Mononuclear cell (primary cell): ENCODE results near the gene PCDH9. TPM values are rescaled to one million over a fixed set of nuclear protein-coding genes. Genes with fewer than 3 reads are reported as not detected.
"Not testable (repeated sequence)": the region's sequence is repeated elsewhere in the genome, so short reads cannot be mapped to it uniquely, and the experiment has no call there.

ENCODE experiments used
- H3K27me3 ChIP-seq: 2 replicates; pipeline ENCODE4 v1.6.0; 2011; ENCODE audit warnings: low read length, control low read depth; ENCODE audit not compliant: insufficient read depth
- H3K4me1 ChIP-seq: 2 replicates; pipeline ENCODE4 v1.5.1; 2011; ENCODE audit warnings: mild to moderate bottlenecking, low read length, control low read depth; ENCODE audit not compliant: insufficient read depth
- H3K4me3 ChIP-seq: 2 replicates; pipeline ENCODE4 v1.5.1; 2011; ENCODE audit warnings: mild to moderate bottlenecking, low read length, moderate library complexity
- H3K9me3 ChIP-seq: 2 replicates; pipeline ENCODE4 v1.5.1; 2011; ENCODE audit warnings: low read depth, mild to moderate bottlenecking, control low read depth, low read length
- total RNA-seq: library from RNA; depleted of rRNA; stranded (reverse); fragments of >200 nt; gene quantifications from one replicate; pipeline ENCODE4 v1.2.3, GENCODE V29; 2012

PCDH9 gene
- total RNA-seq, 1 donor = 1.5 TPM

DNA sequence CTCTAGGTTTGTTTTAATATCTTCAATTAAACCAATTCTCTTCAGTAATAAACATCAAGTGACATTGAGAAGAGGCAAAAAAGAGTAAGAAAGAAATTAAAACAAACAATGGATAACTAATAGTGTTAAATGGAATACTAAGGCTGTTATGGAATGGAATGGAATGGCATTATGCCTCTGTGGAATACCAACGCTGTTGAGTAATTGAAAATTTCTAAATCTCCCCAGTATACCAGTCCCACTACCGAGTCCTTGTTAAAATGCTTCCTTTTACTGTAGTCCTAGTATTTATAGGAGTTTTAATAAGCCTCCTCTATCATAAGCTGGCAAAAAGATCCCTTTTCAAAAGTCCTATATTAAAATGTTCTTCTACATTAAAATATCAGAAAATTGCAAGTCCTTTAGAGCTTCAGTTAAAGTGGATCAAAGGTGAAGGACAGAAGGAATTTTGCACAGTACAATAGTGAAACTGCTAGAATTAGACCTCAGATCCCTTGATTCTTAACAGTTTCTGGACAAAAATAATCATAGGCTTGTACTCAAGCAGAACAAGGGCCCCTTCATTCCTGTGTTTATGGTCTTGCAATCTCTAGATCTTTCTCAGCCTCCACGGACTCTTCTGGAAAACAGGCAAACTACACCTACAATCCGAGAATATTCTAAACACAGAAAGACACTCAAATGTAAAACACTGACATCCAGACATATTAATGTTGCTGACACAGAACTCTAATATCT, 128.2 kb downstream of the PCDH9 start:
- H3K27me3 ChIP-seq = no peaks in the 10 kb centered on the region
- H3K4me1 ChIP-seq = no peaks in the 10 kb centered on the region
- no peak overlapping the region for H3K4me3 ChIP-seq
- no peaks in the 10 kb centered on the region for H3K9me3 ChIP-seq

DNA sequence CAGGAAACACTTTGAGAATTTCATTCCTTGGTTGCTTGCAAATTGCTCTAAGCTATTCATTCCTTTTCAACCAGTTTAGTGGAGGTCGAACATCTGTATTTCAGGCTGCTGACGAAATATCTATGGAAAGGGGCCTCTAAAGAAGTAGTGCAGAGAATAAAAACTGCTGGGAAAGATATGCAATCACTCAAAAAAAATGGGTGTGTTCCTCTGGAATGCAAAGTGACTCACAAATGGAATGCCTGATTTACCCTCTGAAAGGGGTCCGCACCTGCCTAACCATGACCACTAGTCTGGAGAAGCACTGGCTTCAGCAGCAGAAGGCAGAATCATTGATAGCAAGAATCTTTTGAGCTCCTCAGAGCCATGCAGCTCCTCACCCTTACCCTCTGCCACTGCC, 129.4 kb downstream of the PCDH9 start:
- Histone ChIP-seq H3K4me3 (no peak overlapping the region), H3K4me1 (no peaks in the 10 kb centered on the region), H3K27me3 (no peaks in the 10 kb centered on the region), H3K9me3 (no peaks in the 10 kb centered on the region)

DNA sequence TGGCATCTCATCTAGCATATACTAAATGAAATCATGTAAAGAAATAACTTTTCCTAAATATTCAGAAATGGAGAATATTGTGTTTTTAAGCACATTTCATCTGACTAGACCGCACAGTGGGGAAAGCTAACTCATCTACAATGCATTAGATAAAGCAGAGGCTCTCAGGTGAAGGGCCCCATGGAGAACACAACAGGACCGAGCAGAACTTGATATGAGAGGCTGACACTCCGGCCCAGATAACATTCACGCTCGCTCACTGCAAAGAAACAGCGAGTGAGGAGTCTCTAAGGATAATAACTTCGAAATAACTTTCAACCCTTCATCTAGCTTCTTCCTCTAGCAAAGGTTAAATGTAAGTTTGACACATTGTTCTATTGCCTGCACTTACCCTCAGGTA, 130.6 kb downstream of the PCDH9 start:
- Histone ChIP-seq H3K27me3 (no peaks in the 10 kb centered on the region), H3K9me3 (no peaks in the 10 kb centered on the region), H3K4me3 (no peak overlapping the region), H3K4me1 (no peaks in the 10 kb centered on the region)

DNA sequence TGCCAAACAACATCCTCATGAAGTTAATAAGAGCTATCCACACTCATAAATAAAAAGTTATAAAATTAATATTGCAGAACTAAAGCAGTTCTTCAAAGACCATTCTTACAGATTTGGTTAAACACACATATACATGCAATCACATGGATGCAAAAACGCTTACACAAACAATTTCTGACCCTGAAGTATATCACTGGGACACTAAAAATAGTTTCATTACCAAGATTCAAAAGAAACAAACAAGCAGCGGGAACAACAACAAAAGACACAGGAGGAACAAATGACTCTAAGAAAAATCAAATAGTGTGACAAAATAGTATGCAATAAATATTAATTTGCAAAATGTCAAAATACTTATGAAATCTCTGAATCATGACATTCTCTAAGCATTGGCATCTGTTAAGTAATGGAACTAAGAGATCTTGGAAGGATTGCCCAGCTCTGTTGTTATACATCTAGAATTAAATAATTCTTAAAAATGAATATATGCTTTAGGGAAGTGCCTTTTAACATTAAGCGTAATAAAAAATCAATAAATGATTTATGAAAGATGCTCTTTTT, 132.2 kb downstream of the PCDH9 start:
- no peaks in the 10 kb centered on the region for H3K9me3 ChIP-seq
- H3K4me1 ChIP-seq = no peaks in the 10 kb centered on the region
- H3K27me3 ChIP-seq = no peaks in the 10 kb centered on the region
- no peak overlapping the region for H3K4me3 ChIP-seq

DNA sequence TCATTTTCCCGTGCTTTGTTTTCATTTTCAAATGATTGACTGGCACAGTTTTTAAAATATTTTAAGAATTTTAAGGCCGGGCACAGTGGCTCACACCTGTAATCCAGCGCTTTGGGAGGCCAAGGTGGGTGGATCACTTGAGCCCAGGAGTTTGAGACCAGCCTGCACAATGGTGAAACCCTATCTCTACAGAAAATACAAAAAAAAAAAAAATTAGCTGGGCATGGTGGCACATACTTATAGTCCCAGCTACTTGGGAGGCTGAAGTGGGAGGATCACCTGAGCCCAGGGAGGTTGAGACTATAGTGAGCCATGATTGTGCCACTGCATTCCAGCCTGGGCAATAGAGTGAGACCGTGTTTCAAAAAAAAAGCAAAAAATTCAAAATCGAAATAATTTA, 133.2 kb downstream of the PCDH9 start:
- H3K27me3 ChIP-seq, H3K4me1 ChIP-seq, H3K4me3 ChIP-seq, H3K9me3 ChIP-seq: not testable (repeated sequence)

DNA sequence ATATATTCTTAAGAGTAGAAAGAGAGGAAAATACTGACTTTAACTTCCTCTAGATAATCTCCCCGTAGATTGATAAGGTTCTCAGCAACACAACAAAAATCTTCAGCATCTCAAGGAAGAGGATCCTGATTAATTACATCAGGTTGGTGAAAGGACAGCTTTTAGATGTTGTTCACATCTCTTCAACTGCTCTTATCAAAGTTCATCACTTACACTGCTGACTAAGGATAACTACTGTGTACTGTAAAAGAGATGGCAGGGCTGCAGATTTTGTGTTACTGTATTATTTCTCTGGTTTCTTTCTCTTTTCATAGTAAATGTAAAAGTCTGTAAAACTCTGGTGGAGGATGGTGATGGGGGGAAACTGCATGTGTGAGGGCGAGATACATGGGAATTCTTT, 133.7 kb downstream of the PCDH9 start:
- H3K9me3 ChIP-seq = no peaks in the 10 kb centered on the region
- H3K4me1 ChIP-seq = no peaks in the 10 kb centered on the region
- H3K4me3 ChIP-seq = no peak overlapping the region
- H3K27me3 ChIP-seq = no peaks in the 10 kb centered on the region

DNA sequence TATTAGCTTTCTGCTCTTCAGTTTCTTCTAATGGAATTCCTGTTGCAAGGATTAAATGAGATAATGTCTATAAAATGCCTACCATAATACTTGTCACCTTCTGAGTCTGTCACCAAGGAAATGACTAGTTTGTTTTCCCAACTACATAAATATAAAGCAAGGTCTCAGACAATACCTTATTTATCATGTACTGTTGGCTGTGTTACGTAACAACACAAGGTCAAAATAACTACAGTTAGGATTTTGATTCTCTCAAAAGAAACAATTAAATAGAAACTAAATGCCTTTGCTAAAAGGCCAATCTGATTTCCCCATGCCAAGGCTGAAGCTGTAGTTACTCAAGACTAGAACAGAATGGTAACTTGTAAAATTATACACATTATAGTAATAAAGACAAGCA, 134.5 kb downstream of the PCDH9 start:
- no peaks in the 10 kb centered on the region for H3K27me3 ChIP-seq
- H3K4me1 ChIP-seq = no peaks in the 10 kb centered on the region
- no peak overlapping the region for H3K4me3 ChIP-seq
- H3K9me3 ChIP-seq = no peaks in the 10 kb centered on the region

DNA sequence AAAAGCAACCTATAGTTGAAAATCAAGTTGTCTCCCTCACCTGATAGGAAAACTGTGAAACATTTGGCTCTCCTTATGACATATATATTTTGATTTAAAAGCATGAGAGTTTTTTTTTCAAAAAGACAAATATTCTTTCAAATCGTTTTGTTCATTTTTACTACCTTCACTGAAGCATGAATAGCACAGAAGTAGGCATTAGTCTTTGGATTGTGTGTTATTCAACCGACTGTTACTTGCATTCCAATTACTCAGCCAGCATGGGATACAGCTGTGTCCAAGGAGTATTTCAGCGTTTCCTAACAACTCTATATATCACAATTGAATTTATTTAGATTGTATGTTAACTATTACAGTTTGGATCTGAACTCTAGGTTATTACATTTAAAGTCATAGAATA, 135.2 kb downstream of the PCDH9 start:
- H3K9me3 ChIP-seq = no peaks in the 10 kb centered on the region
- H3K4me3 ChIP-seq = no peak overlapping the region
- no peaks in the 10 kb centered on the region for H3K4me1 ChIP-seq
- no peaks in the 10 kb centered on the region for H3K27me3 ChIP-seq

DNA sequence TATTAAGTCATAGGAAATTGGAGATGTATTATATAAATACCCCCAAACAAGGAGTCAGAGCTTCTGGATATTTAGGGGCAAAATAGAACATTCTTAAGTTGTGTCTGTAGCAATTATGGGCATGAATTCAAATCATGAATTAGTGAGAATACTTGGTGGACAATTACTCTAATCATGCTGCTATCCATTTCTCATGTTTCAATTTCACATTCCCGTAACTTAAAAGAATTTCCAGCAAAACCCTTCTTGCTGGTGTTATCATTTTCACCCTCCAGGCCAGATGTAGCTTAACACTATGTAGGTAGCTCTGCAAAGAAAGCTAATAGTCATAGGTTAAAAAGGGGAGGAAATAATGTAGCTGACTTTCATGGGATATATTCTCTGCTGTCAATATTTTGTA, 136.1 kb downstream of the PCDH9 start:
- H3K9me3 ChIP-seq = no peaks in the 10 kb centered on the region
- no peaks in the 10 kb centered on the region for H3K27me3 ChIP-seq
- no peaks in the 10 kb centered on the region for H3K4me1 ChIP-seq
- no peak overlapping the region for H3K4me3 ChIP-seq

DNA sequence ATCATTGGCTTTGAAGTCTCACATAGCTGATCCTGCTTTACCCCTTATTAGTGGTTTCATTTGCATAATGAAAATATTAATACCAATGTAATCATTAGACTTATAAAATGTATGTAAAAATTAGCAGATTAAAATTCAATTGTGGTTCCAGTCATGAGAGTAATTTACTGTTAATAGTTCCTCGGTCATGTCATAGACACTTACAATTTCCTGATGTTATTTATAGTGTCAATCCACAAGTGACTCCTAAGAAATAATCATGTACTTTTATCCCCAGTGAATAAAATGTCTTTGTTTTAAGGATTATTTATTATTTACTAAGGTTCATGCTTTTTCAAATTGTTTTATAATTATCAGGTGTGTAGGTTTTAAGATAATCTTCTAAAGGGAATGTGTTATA, 138.5 kb downstream of the PCDH9 start:
- Histone ChIP-seq H3K4me3 (no peak overlapping the region), H3K27me3 (no peaks in the 10 kb centered on the region), H3K9me3 (no peaks in the 10 kb centered on the region), H3K4me1 (no peaks in the 10 kb centered on the region)

DNA sequence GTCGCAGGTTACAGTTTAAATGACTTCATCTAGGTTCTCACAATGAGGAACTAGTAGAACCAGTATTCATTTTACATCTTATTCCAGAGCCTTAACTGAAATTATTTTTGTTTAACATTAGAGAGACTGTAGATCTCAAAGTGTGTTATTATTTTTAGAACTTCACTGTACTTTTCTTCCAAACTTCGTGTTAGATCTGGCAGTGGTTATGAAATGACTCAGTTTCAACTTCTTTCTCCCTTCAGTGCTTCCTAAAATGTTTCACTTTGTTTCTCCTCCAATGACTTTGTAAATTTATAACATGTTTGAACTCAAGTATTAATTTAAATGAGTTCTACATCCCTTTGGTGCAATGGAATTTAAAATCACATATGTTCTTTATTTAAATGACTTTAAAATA, 139.3 kb downstream of the PCDH9 start:
- no peaks in the 10 kb centered on the region for H3K4me1 ChIP-seq
- H3K27me3 ChIP-seq = no peaks in the 10 kb centered on the region
- H3K4me3 ChIP-seq = no peak overlapping the region
- no peaks in the 10 kb centered on the region for H3K9me3 ChIP-seq

DNA sequence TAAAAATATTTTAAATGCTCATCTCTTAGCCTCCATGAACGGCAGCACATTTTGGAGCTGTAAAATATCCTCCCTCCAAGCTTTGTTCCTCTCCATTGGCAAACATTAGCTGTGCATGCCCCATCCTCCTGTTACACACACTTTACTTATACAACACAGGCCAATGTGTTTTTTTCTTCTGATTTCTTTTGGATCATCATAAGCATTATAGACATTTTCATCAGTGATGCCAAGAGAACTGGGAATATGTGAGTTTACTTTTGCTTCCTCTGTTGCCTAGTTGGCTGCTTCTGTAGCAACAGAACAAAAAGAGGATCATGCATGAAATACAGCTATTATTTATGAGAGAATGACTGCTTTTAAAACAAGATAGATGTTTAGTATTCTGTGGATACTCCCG, 142.6 kb downstream of the PCDH9 start:
- Histone ChIP-seq H3K9me3 (no peaks in the 10 kb centered on the region), H3K27me3 (no peaks in the 10 kb centered on the region), H3K4me3 (no peak overlapping the region), H3K4me1 (no peaks in the 10 kb centered on the region)

DNA sequence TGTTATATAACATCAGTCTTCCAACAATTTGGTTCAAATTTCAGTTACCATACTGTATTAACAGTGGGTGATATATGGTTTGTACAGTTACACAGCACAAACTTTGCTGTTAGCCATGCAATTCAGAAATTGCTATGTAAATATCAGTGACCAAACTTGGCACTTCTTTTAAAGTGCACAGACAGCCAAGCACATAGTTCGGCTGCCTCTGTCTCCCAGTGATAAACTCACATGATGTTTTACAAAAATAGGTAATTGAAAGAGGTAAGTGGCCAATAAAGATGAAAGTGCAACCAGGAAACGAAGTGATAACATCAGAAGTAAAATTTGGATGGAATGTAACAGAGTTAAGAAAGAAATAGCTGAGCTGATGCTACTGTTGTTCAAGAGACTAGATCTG, 143.9 kb downstream of the PCDH9 start:
- H3K27me3 ChIP-seq = no peaks in the 10 kb centered on the region
- H3K9me3 ChIP-seq = no peaks in the 10 kb centered on the region
- H3K4me1 ChIP-seq = no peaks in the 10 kb centered on the region
- no peak overlapping the region for H3K4me3 ChIP-seq

DNA sequence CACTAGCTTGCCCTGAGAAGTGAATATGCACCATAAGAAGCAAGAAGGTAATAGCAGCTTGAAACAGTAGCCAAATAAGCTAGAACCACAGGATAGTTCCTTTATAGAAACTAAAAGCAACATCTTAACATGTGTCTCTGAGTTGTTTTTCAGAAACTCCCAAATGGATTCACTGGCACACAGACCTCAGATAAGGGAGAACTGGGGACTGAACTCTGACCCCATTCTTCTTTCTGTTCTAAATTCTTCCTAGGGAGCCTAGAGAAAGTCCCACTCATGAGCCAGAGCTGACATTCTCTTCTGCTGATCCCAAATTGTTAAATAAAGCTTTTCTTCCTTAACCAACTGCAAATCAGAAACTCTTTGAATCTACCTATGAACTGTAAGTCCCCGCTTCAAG, 146.1 kb downstream of the PCDH9 start:
- Histone ChIP-seq H3K4me3 (no peak overlapping the region), H3K4me1 (no peaks in the 10 kb centered on the region), H3K27me3 (no peaks in the 10 kb centered on the region), H3K9me3 (no peaks in the 10 kb centered on the region)

DNA sequence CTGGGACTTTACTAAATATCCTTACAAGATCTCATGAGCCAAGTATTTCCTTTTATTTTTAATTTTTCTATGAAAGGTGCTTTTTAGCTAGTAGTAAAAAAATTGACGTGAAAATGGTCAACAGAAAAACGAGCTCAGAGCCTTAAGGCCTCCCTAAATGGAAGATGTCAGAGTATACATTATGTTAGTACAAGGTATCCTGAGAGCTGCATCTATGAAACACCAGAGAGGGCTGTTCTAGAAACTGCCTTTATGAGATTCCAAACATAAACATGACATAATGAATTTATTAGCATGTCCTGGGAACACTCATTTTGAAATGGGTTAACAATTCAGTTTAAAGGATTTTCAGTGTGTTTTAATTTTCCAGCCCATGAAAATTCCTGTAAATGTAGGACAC, 146.6 kb downstream of the PCDH9 start:
- H3K4me1 ChIP-seq = no peaks in the 10 kb centered on the region
- no peak overlapping the region for H3K4me3 ChIP-seq

DNA sequence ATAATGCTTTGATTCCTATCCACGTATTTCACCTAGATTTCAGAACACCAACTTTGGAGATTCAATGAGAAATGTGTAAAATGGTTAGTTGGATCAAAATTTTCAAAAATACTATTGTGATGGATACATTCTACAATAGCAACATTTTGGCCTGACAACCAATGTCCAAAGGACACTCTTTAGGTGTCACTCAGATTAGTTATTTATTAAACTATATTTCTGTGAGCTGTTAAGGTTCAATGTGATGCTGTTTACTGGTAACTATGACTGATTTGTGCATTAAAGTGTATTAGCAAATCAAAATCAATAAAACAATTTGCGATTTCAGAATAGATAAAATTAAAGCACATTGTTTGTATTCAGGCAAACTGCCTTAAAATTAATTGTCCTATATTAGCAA, 149.8 kb downstream of the PCDH9 start:
- Histone ChIP-seq H3K4me1 (no peaks in the 10 kb centered on the region), H3K4me3 (no peak overlapping the region)

More for the DNA sequence above, 146.6 kb downstream of the PCDH9 start:
- H3K27me3 ChIP-seq = no peaks in the 10 kb centered on the region
- H3K9me3 ChIP-seq = no peaks in the 10 kb centered on the region

More for the DNA sequence above, 149.8 kb downstream of the PCDH9 start:
- Histone ChIP-seq H3K27me3 (no peaks in the 10 kb centered on the region), H3K9me3 (no peaks in the 10 kb centered on the region)
